IPS DF 6.9 (cell line): ENCODE measurements around the gene NUDT14.

ENCODE experiments used
- DNase-seq: peaks from one replicate; pipeline ENCODE4 v3.0.0-alpha.2; 2013; ENCODE audit warnings: low read depth, low spot score
- H3K27ac ChIP-seq: one replicate; pipeline ENCODE4 v1.5.1; 2013; ENCODE audit warnings: low read length, control low read depth
- H3K27me3 ChIP-seq: 2 replicates; pipeline ENCODE4 v1.6.1; 2013; ENCODE audit warnings: mild to moderate bottlenecking, low read length; ENCODE audit not compliant: control insufficient read depth, insufficient read depth
- H3K36me3 ChIP-seq: 2 replicates; pipeline ENCODE4 v1.6.1; 2013; ENCODE audit warnings: low read length; ENCODE audit not compliant: control insufficient read depth, insufficient read depth
- H3K4me1 ChIP-seq: 2 replicates; pipeline ENCODE4 v1.6.1; 2013; ENCODE audit warnings: low read length; ENCODE audit not compliant: control insufficient read depth, insufficient read depth
- H3K4me3 ChIP-seq: 2 replicates; pipeline ENCODE4 v1.5.1; 2013; ENCODE audit warnings: mild to moderate bottlenecking, low read length
- H3K9me3 ChIP-seq: 2 replicates; pipeline ENCODE4 v1.6.1; 2013; ENCODE audit warnings: low read length, inconsistent platforms; ENCODE audit not compliant: control insufficient read depth, insufficient read depth
- WGBS: extraction: QIAGEN DNeasy Blood & Tissue Kit; methylation state at CpG from one replicate; pipeline ENCODE4 v1.1.7; 2013; ENCODE audit warnings: mixed read lengths, missing lambda C conversion rate; ENCODE audit not compliant: insufficient read length, insufficient coverage; 5-methylcytosine and 5-hydroxymethylcytosine counted together

NUDT14 gene

GRCh38 chr14:105132921-105133654 lies 48.0 kb downstream of the NUDT14 start:
- no peak overlapping the region for H3K27ac ChIP-seq
- H3K27me3 ChIP-seq, result no peaks in the 10 kb centered on the region
- H3K4me3 ChIP-seq, result no peak overlapping the region
- no peaks in the 10 kb centered on the region for H3K4me1 ChIP-seq
- no peaks in the 10 kb centered on the region; the same call in 1 of the 2 replicates for H3K36me3 ChIP-seq
- no peaks in the 10 kb centered on the region for H3K9me3 ChIP-seq
- no CpG with 5 or more reads among the region's 4 CpGs for WGBS
- DNase-seq, result no peak

- Histone ChIP-seq H3K4me1 (no peaks in the 10 kb centered on the region), H3K27me3 (no peaks in the 10 kb centered on the region), H3K36me3 (no peaks in the 10 kb centered on the region), H3K9me3 (no peaks in the 10 kb centered on the region), H3K4me3 (no peak overlapping the region), H3K27ac (no peak overlapping the region)
- DNase-seq, result no peak
- 100% methylated on average over 1 of the region's 2 CpGs for WGBS
These were observed 49.9 kb downstream of the NUDT14 start for GRCh38 chr14:105131241-105131640.

GRCh38 chr14:105128059-105128458 lies 53.1 kb downstream of the NUDT14 start:
- no CpG with 5 or more reads among the region's 5 CpGs for WGBS
- Histone ChIP-seq H3K36me3 (no peaks in the 10 kb centered on the region), H3K9me3 (no peaks in the 10 kb centered on the region), H3K4me1 (no peaks in the 10 kb centered on the region; the same call in 1 of the 2 replicates), H3K27me3 (no peaks in the 10 kb centered on the region), H3K27ac (no peak overlapping the region), H3K4me3 (no peak overlapping the region)
- DNase-seq, result no peak

DNA sequence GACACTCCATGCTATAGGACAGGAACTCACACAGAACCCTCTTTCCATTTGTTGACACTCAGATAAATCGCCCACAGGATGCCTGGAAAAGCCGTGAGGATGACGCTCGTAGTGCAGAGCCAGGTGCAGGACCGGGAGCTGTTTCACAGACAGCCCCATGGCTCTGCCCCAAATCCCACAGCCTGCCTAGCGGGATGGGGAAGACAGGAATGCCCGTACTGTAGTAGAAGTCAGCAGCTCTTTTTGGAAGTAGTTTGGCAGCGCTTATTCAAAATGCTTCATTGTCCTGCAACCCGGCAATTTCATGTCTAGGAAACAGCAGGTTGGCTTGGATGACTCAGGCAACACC lies 54.2 kb downstream of the NUDT14 start:
- no CpG with 5 or more reads among the region's 9 CpGs for WGBS
- Histone ChIP-seq H3K27ac (no peak overlapping the region), H3K4me1 (no peaks in the 10 kb centered on the region; the same call in 1 of the 2 replicates), H3K4me3 (no peak overlapping the region), H3K36me3 (no peaks in the 10 kb centered on the region), H3K9me3 (no peaks in the 10 kb centered on the region), H3K27me3 (no peaks in the 10 kb centered on the region)
- no peak for DNase-seq

DNA sequence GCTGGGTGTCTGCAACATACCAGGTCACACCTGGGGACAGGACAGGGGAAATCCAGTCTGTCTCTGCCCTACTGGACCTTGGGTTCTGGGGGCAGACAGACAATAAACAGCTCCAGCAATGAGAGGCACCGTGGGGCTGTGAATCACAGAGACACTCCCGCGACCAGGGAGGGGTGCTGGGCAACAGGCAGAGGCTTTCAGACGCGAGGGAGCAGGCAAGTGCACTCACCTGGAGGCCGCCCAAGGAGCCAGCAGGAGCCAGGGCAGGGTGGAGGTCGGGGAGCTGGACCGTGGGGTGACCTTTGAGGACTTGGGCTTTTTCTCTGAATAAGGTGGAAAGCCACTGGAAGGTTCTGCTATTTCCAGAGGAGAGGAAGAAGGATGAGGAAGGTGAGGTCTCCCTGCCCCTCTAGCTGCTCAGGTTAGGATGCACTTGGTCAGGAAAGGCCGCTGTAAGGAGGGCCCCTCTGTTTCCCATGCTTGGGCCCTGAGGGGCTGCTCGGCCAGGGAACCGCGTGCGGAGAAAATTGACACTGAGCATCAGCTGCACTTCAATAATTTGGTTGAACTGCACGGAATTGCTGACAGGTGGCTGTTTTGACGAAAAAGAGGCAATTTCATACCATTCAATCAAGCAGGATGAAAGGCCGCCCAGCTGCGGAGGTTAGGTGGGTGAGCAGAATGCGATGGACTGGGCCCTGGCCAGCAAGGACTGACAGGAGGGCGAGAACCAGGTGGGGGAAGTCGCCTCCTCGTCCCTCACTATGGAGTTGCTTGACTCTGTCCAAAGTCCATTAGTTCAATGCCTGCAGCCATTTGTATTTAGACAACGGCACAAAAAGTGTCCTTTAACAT lies 54.8 kb downstream of the NUDT14 start:
- Histone ChIP-seq H3K4me3 (no peak overlapping the region), H3K27ac (no peak overlapping the region), H3K36me3 (no peaks in the 10 kb centered on the region), H3K9me3 (no peaks in the 10 kb centered on the region), H3K27me3 (no peaks in the 10 kb centered on the region), H3K4me1 (no peaks in the 10 kb centered on the region; the same call in 1 of the 2 replicates)
- no peak for DNase-seq
- no CpG with 5 or more reads among the region's 22 CpGs for WGBS

DNA sequence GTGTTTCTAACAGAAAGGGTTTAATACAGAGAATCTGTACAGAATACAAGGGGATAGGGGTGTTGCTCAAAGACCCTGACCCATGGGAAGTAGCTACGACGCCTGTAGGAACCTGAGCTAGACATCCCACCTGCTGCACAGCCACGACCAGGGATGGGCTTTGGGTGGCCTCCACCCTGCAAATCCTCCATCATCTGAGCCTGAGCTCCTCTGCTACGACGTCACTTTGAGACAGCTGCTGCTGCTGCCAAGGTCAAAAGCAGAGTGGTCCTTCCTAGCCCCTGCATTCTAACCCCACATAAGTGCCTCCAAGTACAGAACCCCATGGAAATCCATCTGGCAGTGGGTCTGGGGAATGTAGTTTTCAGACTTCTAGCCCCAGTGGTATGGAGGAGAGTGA lies 56.3 kb downstream of the NUDT14 start:
- no peak overlapping the region for H3K27ac ChIP-seq
- no peak for DNase-seq
- no peaks in the 10 kb centered on the region for H3K9me3 ChIP-seq
- no peaks in the 10 kb centered on the region; the same call in 1 of the 2 replicates for H3K4me1 ChIP-seq
- WGBS, result no CpG with 5 or more reads among the region's 5 CpGs
- no peaks in the 10 kb centered on the region for H3K27me3 ChIP-seq
- no peak overlapping the region for H3K4me3 ChIP-seq
- H3K36me3 ChIP-seq, result no peaks in the 10 kb centered on the region

GRCh38 chr14:105123981-105124765 lies 56.9 kb downstream of the NUDT14 start:
- Histone ChIP-seq H3K27me3 (no peaks in the 10 kb centered on the region), H3K36me3 (no peaks in the 10 kb centered on the region), H3K4me1 (no peaks in the 10 kb centered on the region; the same call in 1 of the 2 replicates), H3K9me3 (no peaks in the 10 kb centered on the region), H3K27ac (no peak overlapping the region), H3K4me3 (no peak overlapping the region)
- no peak for DNase-seq
- WGBS, result no CpG with 5 or more reads among the region's 17 CpGs

DNA sequence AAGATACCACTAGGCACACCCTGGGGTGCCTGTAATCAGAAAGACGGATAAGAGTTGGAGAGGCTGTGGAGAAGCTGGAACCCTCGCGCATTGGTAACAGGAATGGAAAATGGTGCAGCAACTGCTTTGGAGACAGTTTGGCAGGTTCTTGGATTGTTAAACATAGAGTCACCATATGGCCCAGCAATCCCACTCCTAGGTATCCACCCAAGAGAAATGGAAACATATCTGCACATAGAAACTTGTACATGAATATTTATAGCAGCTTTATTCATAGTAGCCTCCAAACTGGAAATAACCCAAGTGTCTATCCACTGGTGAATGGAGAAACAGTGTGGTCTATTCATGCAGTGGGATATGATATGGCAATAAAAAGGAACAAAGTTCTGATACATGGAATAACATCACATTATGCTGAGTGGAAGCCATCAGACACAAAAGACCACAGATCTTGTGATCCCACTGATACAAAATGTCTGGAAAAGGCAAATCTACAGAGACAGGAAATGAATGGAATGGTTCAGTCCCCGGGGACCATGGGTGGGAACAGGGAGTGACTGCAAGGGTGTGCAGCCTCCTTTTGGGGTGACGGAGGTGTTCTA lies 57.9 kb downstream of the NUDT14 start:
- DNase-seq, result no peak
- no peak overlapping the region for H3K27ac ChIP-seq
- H3K36me3 ChIP-seq, result no peaks in the 10 kb centered on the region
- H3K9me3 ChIP-seq, result no peaks in the 10 kb centered on the region
- H3K27me3 ChIP-seq, result no peaks in the 10 kb centered on the region
- H3K4me1 ChIP-seq, result no peaks in the 10 kb centered on the region; the same call in 1 of the 2 replicates
- no CpG with 5 or more reads among the region's 5 CpGs for WGBS
- no peak overlapping the region for H3K4me3 ChIP-seq
